Testis (tissue), 3 donors: ENCODE results near the gene SEPSECS. TPM values are rescaled to one million over a fixed set of nuclear protein-coding genes. Genes with fewer than 3 reads are reported as not detected.

ENCODE experiments used
- DNase-seq: peaks from one replicate; pipeline ENCODE4 v3.0.0-alpha.2; 2019
- H3K27ac ChIP-seq, 2 donors: fragments of 200-600 bp; sonication (generic); one replicate each; pipeline ENCODE4 v1.5.1; 2019
- H3K27me3 ChIP-seq: fragments of 200-600 bp; sonication (generic); one replicate; pipeline ENCODE4 v1.5.1; 2019
- H3K36me3 ChIP-seq: fragments of 200-600 bp; sonication (generic); one replicate; pipeline ENCODE4 v1.5.1; 2017; ENCODE audit warnings: low read depth; ENCODE audit errors: missing control alignments
- H3K4me1 ChIP-seq: fragments of 200-600 bp; sonication (generic); one replicate; pipeline ENCODE4 v1.5.1; 2019
- H3K4me3 ChIP-seq, 2 donors: fragments of 200-600 bp; sonication (generic); one replicate each; pipeline ENCODE4 v1.5.1; 2017 to 2019
- H3K9me3 ChIP-seq: fragments of 200-600 bp; sonication (generic); one replicate; pipeline ENCODE4 v1.5.1; 2017
- CTCF ChIP-seq, 3 experiments: fragments of 450-650 bp in 2 of 3; fragments of 200-600 bp in 1 of 3; sonication (generic) in 1 of 3; IDR thresholded peaks; one replicate each; pipeline ENCODE4 v1.5.1; 2016 to 2019; ENCODE audit warnings: antibody characterized with exemption in 3 of 3, mild to moderate bottlenecking in 2 of 3, moderate library complexity in 1 of 3
- POLR2A ChIP-seq: fragments of 450-650 bp; IDR thresholded peaks from one replicate; pipeline ENCODE4 v1.6.1; 2017; ENCODE audit warnings: antibody characterized with exemption, mild to moderate bottlenecking, moderate library complexity
- WGBS, 2 donors: methylation state at CpG; one replicate each; pipeline ENCODE4 v1.1.5; 2018; 5-methylcytosine and 5-hydroxymethylcytosine counted together
- intact Hi-C: fragments of 100-400 bp; cut with DNase I; formaldehyde crosslinking; loops from one replicate; pipeline ENCODE4 v1.15.1; 2023; ENCODE audit warnings: low total_unique reads
- polyA plus RNA-seq: library from polyadenylated mRNA; stranded (reverse); fragments of 350-450 nt; fragmentation: Illumina TruSeq; extraction: RNeasy Lipid Tissue Mini Kit (QIAGEN cat#74804); gene quantifications from one replicate; pipeline ENCODE4 v1.2.3, GENCODE V29; 2014; ENCODE audit warnings: low read depth, low replicate concordance; ENCODE audit not compliant: insufficient read depth
- total RNA-seq, 2 donors: library from RNA; depleted of rRNA; stranded (reverse); fragments of >200 nt; gene quantifications; one replicate each; pipeline ENCODE4 v1.2.3, GENCODE V29; 2016

The SEPSECS gene
- total and polyA plus RNA-seq, 3 donors from 2014 or later: 12.7 to 18.3 (median 18.2) TPM

- Histone ChIP-seq H3K4me1 (peaks cover 14% of the 10 kb centered on the region), H3K27me3 (no peaks in the 10 kb centered on the region), H3K9me3 (no peaks in the 10 kb centered on the region), H3K4me3 (no peak overlapping the region), H3K36me3 (no peaks in the 10 kb centered on the region), H3K27ac (no peak overlapping the region)
- TF ChIP-seq CTCF (IDR thresholded peaks at IDR 0.05) (no peak), POLR2A (no peak)
- DNase-seq: no peak
- 92 to 94% methylated on average over 4 of the region's 4 CpGs for WGBS, 2 donors
- intact Hi-C loops: no loop called here
Measured at GRCh38 chr4:25078523-25078922, 81.7 kb downstream of the SEPSECS start.

- H3K27ac ChIP-seq: no peak overlapping the region
- H3K27me3 ChIP-seq: no peaks in the 10 kb centered on the region
- TF ChIP-seq POLR2A: no peak
- no peak for TF ChIP-seq CTCF (IDR thresholded peaks at IDR 0.05)
- peaks cover 14% of the 10 kb centered on the region for H3K4me1 ChIP-seq
- H3K9me3 ChIP-seq: no peaks in the 10 kb centered on the region
- DNase-seq: no peak
- WGBS, 2 donors: 43 to 54% methylated on average over 3 of the region's 3 CpGs
- intact Hi-C loops: no loop called here
- H3K36me3 ChIP-seq: no peaks in the 10 kb centered on the region
- no peak overlapping the region for H3K4me3 ChIP-seq
Measured at GRCh38 chr4:25076625-25077398, 83.4 kb downstream of the SEPSECS start.

- intact Hi-C loops: no loop called here
- DNase-seq: no peak
- no peaks in the 10 kb centered on the region for H3K36me3 ChIP-seq
- no peaks in the 10 kb centered on the region for H3K9me3 ChIP-seq
- H3K27me3 ChIP-seq: no peaks in the 10 kb centered on the region
- TF ChIP-seq CTCF (IDR thresholded peaks at IDR 0.05) (no peak), POLR2A (no peak)
- peaks cover 14% of the 10 kb centered on the region for H3K4me1 ChIP-seq
- H3K27ac ChIP-seq: no peak overlapping the region
- 81 to 88% methylated on average over 4 of the region's 4 CpGs for WGBS, 2 donors
- H3K4me3 ChIP-seq: no peak overlapping the region
Measured at GRCh38 chr4:25075851-25076250, 84.4 kb downstream of the SEPSECS start.

- peaks cover 14% of the 10 kb centered on the region for H3K4me1 ChIP-seq
- TF ChIP-seq POLR2A: no peak
- no peak for TF ChIP-seq CTCF (IDR thresholded peaks at IDR 0.05)
- H3K4me3 ChIP-seq: no peak overlapping the region
- no peak for DNase-seq
- 95 to 98% methylated on average over 9 to 11 of the region's 11 CpGs for WGBS, 2 donors
- no peaks in the 10 kb centered on the region for H3K9me3 ChIP-seq
- no peaks in the 10 kb centered on the region for H3K27me3 ChIP-seq
- no peak overlapping the region for H3K27ac ChIP-seq
- H3K36me3 ChIP-seq: no peaks in the 10 kb centered on the region
- intact Hi-C loops: no loop called here
Measured at GRCh38 chr4:25075129-25075528, 85.1 kb downstream of the SEPSECS start.

- intact Hi-C loops: no loop called here
- TF ChIP-seq POLR2A: no peak
- TF ChIP-seq CTCF (IDR thresholded peaks at IDR 0.05): no peak
- H3K4me1 ChIP-seq: no peaks in the 10 kb centered on the region
- no peak overlapping the region for H3K27ac ChIP-seq
- no peak overlapping the region for H3K4me3 ChIP-seq
- WGBS, 2 donors: 72 to 86% methylated on average over 3 of the region's 3 CpGs
- no peak for DNase-seq
- H3K27me3 ChIP-seq: no peaks in the 10 kb centered on the region
- H3K36me3 ChIP-seq: no peaks in the 10 kb centered on the region
- H3K9me3 ChIP-seq: no peaks in the 10 kb centered on the region
Measured at GRCh38 chr4:25070545-25070944, 89.7 kb downstream of the SEPSECS start.
